ENCODE data around the gene BRINP1. TPM values are rescaled to one million over a fixed set of nuclear protein-coding genes. Genes with fewer than 3 reads are reported as not detected.

The BRINP1 gene
- total and polyA plus RNA-seq, 2 donors (not counting 3 experiments of a cell fraction or from before 2014, with no cell fraction given) = 0.04 TPM; not detected in 1

DNA sequence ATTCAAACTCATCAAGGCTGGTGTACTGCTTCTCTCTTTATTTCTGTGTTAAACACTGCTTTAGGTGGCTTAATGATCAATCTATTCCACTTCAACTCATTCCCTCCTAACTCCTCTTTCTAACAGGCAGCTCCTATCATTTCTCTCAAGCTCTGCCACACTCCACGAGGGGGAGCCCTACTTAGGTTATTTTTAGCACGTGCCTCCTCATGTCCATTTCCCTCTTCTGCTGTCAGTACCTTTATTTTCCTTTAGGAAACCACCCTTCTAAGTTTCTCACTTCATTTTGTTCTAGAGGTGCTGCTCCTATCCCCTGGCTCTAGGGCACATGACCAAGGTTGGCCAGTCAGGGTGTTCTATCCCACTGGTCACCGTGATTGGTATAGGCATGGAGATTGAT, 6.7 kb upstream of the BRINP1 start:
- Histone ChIP-seq H3K4me3 (replicated peaks in 1 of 3; ENCODE audit: insufficient read depth in 1 of 3, low read depth in 1 of 3, low read length in 3 of 3) (no peak overlapping the region), H3K27me3 (ENCODE audit: control insufficient read depth in 2 of 2, insufficient read depth in 2 of 2, low read length in 2 of 2) (no peaks in the 10 kb centered on the region), H3K9ac (replicated peaks; ENCODE audit: extremely low read depth, insufficient read depth, low read length) (no peak overlapping the region), H3K79me2 (ENCODE audit: control insufficient read depth, insufficient read depth, low read length) (no peaks in the 10 kb centered on the region), H3K4me1 (ENCODE audit: control insufficient read depth, extremely low read depth, insufficient read depth, low read length) (no peaks in the 10 kb centered on the region), H3K27ac (ENCODE audit: insufficient read depth, low read depth, low read length) (no peak overlapping the region), H2AFZ (ENCODE audit: low read depth, low read length) (no peak overlapping the region), H3K36me3 (ENCODE audit: control insufficient read depth in 2 of 2, extremely low read depth in 1 of 2, insufficient read depth in 2 of 2, low read length in 2 of 2) (no peaks in the 10 kb centered on the region), H3K4me2 (ENCODE audit: insufficient read depth, low read length) (no peak overlapping the region), H3K9me1 (replicated peaks; ENCODE audit: control insufficient read depth, extremely low read depth, insufficient read depth, low read length) (no peaks in the 10 kb centered on the region), H3K9me3 (replicated peaks; ENCODE audit: control insufficient read depth, insufficient read depth, low read length) (no peaks in the 10 kb centered on the region), H4K20me1 (replicated peaks; ENCODE audit: control insufficient read depth, extremely low read depth, insufficient read depth, low read length) (no peaks in the 10 kb centered on the region)
- intact Hi-C loops (cut with micrococcal nuclease) = loop anchor here (10.0 kb wide), 1 partner anchor 589 kb away; no protein-coding TSS in a partner anchor
- ChIA-PET POLR2A (no interaction called here), CTCF (no interaction called here)
- no peak for FAIRE-seq
- BruUV-seq (replicated peaks) = no TSS peak
- TF ChIP-seq FOS (IDR thresholded peaks at IDR 0.05; ENCODE audit: borderline replicate concordance, insufficient read depth, low read length) = no peak
- TF ChIP-seq, protein P1, sequence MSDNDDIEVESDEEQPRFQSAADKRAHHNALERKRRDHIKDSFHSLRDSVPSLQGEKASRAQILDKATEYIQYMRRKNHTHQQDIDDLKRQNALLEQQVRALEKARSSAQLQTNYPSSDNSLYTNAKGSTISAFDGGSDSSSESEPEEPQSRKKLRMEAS (IDR thresholded peaks at IDR 0.05; ENCODE audit: insufficient read depth, insufficient read length) = no peak
- TF ChIP-seq POLR2AphosphoS5 (IDR thresholded peaks at IDR 0.05; ENCODE audit: insufficient read depth, low read depth, low read length) = no peak
- TF ChIP-seq EZH2 (IDR thresholded peaks at IDR 0.05; ENCODE audit: borderline replicate concordance, low read depth, low read length, severe bottlenecking) = no peak
- TF ChIP-seq, protein P2, sequence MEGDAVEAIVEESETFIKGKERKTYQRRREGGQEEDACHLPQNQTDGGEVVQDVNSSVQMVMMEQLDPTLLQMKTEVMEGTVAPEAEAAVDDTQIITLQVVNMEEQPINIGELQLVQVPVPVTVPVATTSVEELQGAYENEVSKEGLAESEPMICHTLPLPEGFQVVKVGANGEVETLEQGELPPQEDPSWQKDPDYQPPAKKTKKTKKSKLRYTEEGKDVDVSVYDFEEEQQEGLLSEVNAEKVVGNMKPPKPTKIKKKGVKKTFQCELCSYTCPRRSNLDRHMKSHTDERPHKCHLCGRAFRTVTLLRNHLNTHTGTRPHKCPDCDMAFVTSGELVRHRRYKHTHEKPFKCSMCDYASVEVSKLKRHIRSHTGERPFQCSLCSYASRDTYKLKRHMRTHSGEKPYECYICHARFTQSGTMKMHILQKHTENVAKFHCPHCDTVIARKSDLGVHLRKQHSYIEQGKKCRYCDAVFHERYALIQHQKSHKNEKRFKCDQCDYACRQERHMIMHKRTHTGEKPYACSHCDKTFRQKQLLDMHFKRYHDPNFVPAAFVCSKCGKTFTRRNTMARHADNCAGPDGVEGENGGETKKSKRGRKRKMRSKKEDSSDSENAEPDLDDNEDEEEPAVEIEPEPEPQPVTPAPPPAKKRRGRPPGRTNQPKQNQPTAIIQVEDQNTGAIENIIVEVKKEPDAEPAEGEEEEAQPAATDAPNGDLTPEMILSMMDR (IDR thresholded peaks at IDR 0.05; ENCODE audit: extremely low read depth in 1 of 2, insufficient read depth in 1 of 2, low read depth in 1 of 2, low read length in 2 of 2) = no peak
- no peak for TF ChIP-seq MYC (IDR thresholded peaks at IDR 0.05; ENCODE audit: low read depth, low read length)
- TF ChIP-seq JUN (IDR thresholded peaks at IDR 0.05; ENCODE audit: borderline replicate concordance, insufficient read depth, insufficient read length, low read depth) = no peak
- no peak for TF ChIP-seq GATA2 (IDR thresholded peaks at IDR 0.05; ENCODE audit: insufficient read depth, insufficient read length, low read depth, low read length)
- no peak for TF ChIP-seq POLR2A (IDR thresholded peaks at IDR 0.05; ENCODE audit: low read depth, low read length)
- DNase-seq (ENCODE audit: low read depth, low spot score) = no peak
- dilution Hi-C loops (cut with MboI; ENCODE audit: extremely low pct_ligation_motif_present, low sequenced_read_pairs) = no loop called here

Measured in endothelial cell of umbilical vein (primary cell).